Duodenal mucosa (tissue), 2 donors: ENCODE measurements around the gene GBE1.

Experiments used
- H3K27ac ChIP-seq: one replicate; pipeline ENCODE4 v1.7.0; 2013; ENCODE audit warnings: low read depth, low read length
- H3K27me3 ChIP-seq, 2 donors: one replicate each; pipeline ENCODE4 v1.7.0; 2013; ENCODE audit warnings: low read length in 2 of 2, control low read depth in 1 of 2; ENCODE audit not compliant: insufficient read depth in 2 of 2, control insufficient read depth in 1 of 2
- H3K36me3 ChIP-seq, 2 donors: one replicate each; pipeline ENCODE4 v1.7.0; 2013; ENCODE audit warnings: low read length in 2 of 2, control low read depth in 1 of 2; ENCODE audit not compliant: insufficient read depth in 2 of 2, control insufficient read depth in 1 of 2
- H3K4me1 ChIP-seq, 2 donors: one replicate each; pipeline ENCODE4 v1.7.0; 2013; ENCODE audit warnings: low read length in 2 of 2, control low read depth in 1 of 2; ENCODE audit not compliant: insufficient read depth in 2 of 2, control insufficient read depth in 1 of 2
- H3K4me3 ChIP-seq, 2 donors: one replicate each; pipeline ENCODE4 v1.7.0; 2013; ENCODE audit warnings: low read length in 2 of 2, low read depth in 1 of 2
- H3K9ac ChIP-seq, 2 donors: one replicate each; pipeline ENCODE4 v1.7.0; 2013; ENCODE audit warnings: low read length in 2 of 2, low read depth in 1 of 2
- H3K9me3 ChIP-seq, 2 donors: one replicate each; pipeline ENCODE4 v1.7.0; 2013; ENCODE audit warnings: low read length in 2 of 2, control low read depth in 1 of 2; ENCODE audit not compliant: control insufficient read depth in 1 of 2

Gene GBE1

GRCh38 chr3:81740731-81741130, 20.7 kb downstream of the GBE1 start:
- no peak overlapping the region for H3K27ac ChIP-seq
- no peaks in the 10 kb centered on the region for H3K36me3 ChIP-seq
- H3K4me1 ChIP-seq: no peaks in the 10 kb centered on the region
- H3K9me3 ChIP-seq: no peaks in the 10 kb centered on the region
- H3K27me3 ChIP-seq: no peaks in the 10 kb centered on the region
- H3K4me3 ChIP-seq: no peak overlapping the region
- H3K9ac ChIP-seq: no peak overlapping the region

- no peaks in the 10 kb centered on the region for H3K36me3 ChIP-seq
Measured at GRCh38 chr3:81735334-81735733, 26.1 kb downstream of the GBE1 start.

GRCh38 chr3:81734742-81735141, 26.7 kb downstream of the GBE1 start:
- Histone ChIP-seq H3K9ac (no peak overlapping the region), H3K36me3 (no peaks in the 10 kb centered on the region), H3K4me3 (no peak overlapping the region), H3K27ac (no peak overlapping the region), H3K4me1 (peaks cover 3 to 5% of the 10 kb centered on the region in 2 donors), H3K9me3 (no peaks in the 10 kb centered on the region), H3K27me3 (no peaks in the 10 kb centered on the region)

More at GRCh38 chr3:81735334-81735733, 26.1 kb downstream of the GBE1 start:
- Histone ChIP-seq H3K27ac (no peak overlapping the region), H3K9ac (no peak overlapping the region), H3K4me1 (peaks cover 3 to 5% of the 10 kb centered on the region in 2 donors), H3K9me3 (no peaks in the 10 kb centered on the region), H3K4me3 (no peak overlapping the region), H3K27me3 (no peaks in the 10 kb centered on the region)

GRCh38 chr3:81732642-81733041, 28.8 kb downstream of the GBE1 start:
- H3K36me3 ChIP-seq: no peaks in the 10 kb centered on the region
- H3K27ac ChIP-seq: no peak overlapping the region
- H3K9me3 ChIP-seq: no peaks in the 10 kb centered on the region
- H3K27me3 ChIP-seq: no peaks in the 10 kb centered on the region
- no peak overlapping the region for H3K4me3 ChIP-seq
- no peak overlapping the region for H3K9ac ChIP-seq
- H3K4me1 ChIP-seq: peaks cover 3 to 5% of the 10 kb centered on the region in 2 donors

- H3K36me3 ChIP-seq: no peaks in the 10 kb centered on the region
- H3K9ac ChIP-seq: no peak overlapping the region
- no peak overlapping the region for H3K27ac ChIP-seq
- H3K4me1 ChIP-seq: no peaks in the 10 kb centered on the region
- no peak overlapping the region for H3K4me3 ChIP-seq
- H3K9me3 ChIP-seq: no peaks in the 10 kb centered on the region
- no peaks in the 10 kb centered on the region for H3K27me3 ChIP-seq
Measured at GRCh38 chr3:81728766-81729544, 32.5 kb downstream of the GBE1 start.

GRCh38 chr3:81726735-81727134, 34.7 kb downstream of the GBE1 start:
- H3K27ac ChIP-seq: no peak overlapping the region
- no peak overlapping the region for H3K9ac ChIP-seq

GRCh38 chr3:81726132-81726531, 35.3 kb downstream of the GBE1 start:
- H3K27me3 ChIP-seq: no peaks in the 10 kb centered on the region
- H3K9me3 ChIP-seq: no peaks in the 10 kb centered on the region
- no peaks in the 10 kb centered on the region for H3K4me1 ChIP-seq
- no peak overlapping the region for H3K9ac ChIP-seq
- H3K4me3 ChIP-seq: no peak overlapping the region
- no peak overlapping the region for H3K27ac ChIP-seq
- no peaks in the 10 kb centered on the region for H3K36me3 ChIP-seq

More at GRCh38 chr3:81726735-81727134, 34.7 kb downstream of the GBE1 start:
- no peak overlapping the region for H3K4me3 ChIP-seq
- H3K27me3 ChIP-seq: no peaks in the 10 kb centered on the region
- no peaks in the 10 kb centered on the region for H3K36me3 ChIP-seq
- no peaks in the 10 kb centered on the region for H3K9me3 ChIP-seq
- H3K4me1 ChIP-seq: no peaks in the 10 kb centered on the region

GRCh38 chr3:81723732-81724313, 37.6 kb downstream of the GBE1 start:
- H3K27me3 ChIP-seq: no peaks in the 10 kb centered on the region
- no peak overlapping the region for H3K4me3 ChIP-seq
- no peaks in the 10 kb centered on the region for H3K36me3 ChIP-seq
- H3K9me3 ChIP-seq: no peaks in the 10 kb centered on the region
- H3K4me1 ChIP-seq: no peaks in the 10 kb centered on the region
- no peak overlapping the region for H3K27ac ChIP-seq
- no peak overlapping the region for H3K9ac ChIP-seq

- no peak overlapping the region for H3K9ac ChIP-seq
- H3K4me3 ChIP-seq: no peak overlapping the region
- H3K27me3 ChIP-seq: no peaks in the 10 kb centered on the region
- H3K36me3 ChIP-seq: no peaks in the 10 kb centered on the region
- H3K4me1 ChIP-seq: no peaks in the 10 kb centered on the region
- no peaks in the 10 kb centered on the region for H3K9me3 ChIP-seq
- H3K27ac ChIP-seq: no peak overlapping the region
Measured at GRCh38 chr3:81718311-81718710, 43.1 kb downstream of the GBE1 start.

GRCh38 chr3:81716870-81717509, 44.5 kb downstream of the GBE1 start:
- no peak overlapping the region for H3K27ac ChIP-seq
- no peaks in the 10 kb centered on the region for H3K27me3 ChIP-seq
- no peaks in the 10 kb centered on the region for H3K4me1 ChIP-seq
- no peak overlapping the region for H3K9ac ChIP-seq
- H3K9me3 ChIP-seq: no peaks in the 10 kb centered on the region
- no peaks in the 10 kb centered on the region for H3K36me3 ChIP-seq
- H3K4me3 ChIP-seq: no peak overlapping the region
